HG03521 (cell line): ENCODE results near the gene DNAH17.

Experiments used
- ATAC-seq: cut with Tn5 transposase; IDR thresholded peaks from one replicate; pipeline ENCODE4 v1.9.1; 2021; ENCODE audit warnings: mild to moderate bottlenecking, moderate library complexity; ENCODE audit not compliant: unreplicated experiment

The DNAH17 gene

DNA sequence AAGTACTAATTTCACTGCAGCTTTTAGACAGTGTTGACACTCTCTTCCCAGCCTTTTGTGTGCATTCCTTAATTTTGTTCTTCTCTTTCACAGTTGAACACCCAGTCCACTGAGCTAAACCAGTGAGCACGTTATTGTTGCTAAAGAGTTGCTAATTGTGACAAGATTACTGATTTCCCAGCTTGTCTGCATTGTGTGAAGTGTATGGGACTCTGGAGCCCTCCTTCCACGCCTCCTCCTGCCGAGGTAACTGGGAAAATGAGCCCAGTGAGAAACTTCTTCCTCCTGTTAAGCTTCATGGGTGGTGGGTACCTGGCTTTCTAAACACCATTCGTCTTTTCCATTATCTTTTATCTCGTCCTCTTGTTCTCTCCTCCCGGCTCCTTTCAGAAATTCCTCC is 29.8 kb upstream of the DNAH17 start:
- ATAC-seq = no peak

DNA sequence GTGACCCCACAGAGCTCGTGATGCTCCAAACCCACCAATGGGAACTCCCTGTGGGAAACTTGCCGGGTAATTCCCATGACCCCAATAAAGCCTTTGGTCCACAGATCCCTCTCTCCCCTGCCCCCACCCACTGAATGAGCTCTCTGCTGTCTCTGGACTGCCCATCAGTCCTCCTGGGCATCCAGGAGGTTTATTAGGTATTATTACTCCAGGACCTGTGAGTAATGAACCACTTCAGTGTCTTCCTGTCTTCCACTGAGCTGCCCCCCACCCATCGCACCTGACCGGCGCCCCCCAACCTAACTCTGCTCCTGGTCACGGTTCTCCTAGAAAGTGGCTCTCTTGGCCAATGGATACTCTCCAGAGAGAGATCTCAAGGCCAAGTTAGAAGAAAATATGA is 28.7 kb upstream of the DNAH17 start:
- ATAC-seq = no peak

DNA sequence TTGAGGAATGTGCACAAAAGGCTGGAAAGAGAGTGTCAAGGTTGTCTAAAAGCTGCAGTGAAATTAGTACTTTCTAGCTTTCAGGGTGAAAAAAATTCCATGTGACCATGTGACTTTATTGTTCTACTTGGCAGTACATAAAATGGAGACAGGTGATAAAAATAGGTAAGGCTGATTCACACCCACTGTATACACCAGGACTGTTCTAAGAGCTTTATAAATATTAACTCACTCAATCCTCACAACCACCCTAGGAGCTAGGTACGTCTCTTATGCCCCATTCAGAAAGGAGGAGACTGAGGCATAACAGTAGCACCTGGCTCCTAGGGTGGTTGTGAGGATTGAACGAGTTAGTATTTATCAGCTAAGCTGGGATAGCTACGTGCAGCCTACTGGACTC is 28.2 kb upstream of the DNAH17 start:
- ATAC-seq = no peak

DNA sequence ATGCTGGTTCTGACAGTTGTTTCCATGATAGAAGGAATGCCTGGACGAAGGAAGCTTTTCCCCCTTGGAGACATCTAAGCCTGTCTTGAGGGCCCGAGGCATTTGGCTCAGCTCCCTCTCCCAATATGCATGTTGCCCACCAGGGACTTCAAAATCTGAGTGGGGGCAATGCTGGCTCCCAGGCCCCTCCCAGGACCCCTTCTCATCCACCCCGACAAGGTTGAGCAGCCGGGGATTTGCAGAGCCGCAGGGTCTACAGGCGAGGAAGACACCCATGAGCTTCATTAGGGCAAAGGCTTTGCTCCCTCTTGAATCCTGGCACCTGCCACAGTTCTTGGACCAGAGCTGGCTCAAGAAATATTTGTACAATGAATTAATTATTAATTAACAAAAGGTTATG is 25.1 kb upstream of the DNAH17 start:
- no peak for ATAC-seq

DNA sequence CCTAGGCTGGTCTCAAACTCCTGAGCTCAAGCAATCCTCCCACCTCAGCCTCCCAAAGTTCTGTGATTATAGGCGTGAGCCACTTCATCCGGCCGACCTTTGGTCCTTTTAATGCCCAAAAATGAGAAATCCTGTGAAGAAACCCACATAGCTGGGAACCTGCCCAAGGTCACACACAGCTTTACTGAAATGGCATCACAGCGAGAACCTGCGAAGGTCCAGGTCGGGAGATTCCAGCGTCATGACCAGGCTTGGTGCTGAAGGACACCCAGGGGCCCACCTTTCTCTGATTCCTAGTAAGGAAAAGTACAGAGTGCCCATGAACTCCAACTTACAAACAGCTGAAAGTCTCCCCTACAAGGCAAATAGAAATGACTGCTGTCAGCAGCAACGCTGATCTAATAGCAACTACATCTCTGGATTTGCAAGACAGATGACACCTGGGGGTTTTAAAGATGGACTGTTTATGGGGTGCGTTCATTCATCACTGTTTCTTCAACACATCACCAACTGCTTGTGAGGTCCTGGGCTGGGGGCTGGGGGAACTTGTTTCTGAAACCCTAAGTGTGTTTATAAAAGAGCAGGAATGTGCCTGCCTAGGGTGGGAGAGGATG is 24.5 kb upstream of the DNAH17 start:
- no peak for ATAC-seq

DNA sequence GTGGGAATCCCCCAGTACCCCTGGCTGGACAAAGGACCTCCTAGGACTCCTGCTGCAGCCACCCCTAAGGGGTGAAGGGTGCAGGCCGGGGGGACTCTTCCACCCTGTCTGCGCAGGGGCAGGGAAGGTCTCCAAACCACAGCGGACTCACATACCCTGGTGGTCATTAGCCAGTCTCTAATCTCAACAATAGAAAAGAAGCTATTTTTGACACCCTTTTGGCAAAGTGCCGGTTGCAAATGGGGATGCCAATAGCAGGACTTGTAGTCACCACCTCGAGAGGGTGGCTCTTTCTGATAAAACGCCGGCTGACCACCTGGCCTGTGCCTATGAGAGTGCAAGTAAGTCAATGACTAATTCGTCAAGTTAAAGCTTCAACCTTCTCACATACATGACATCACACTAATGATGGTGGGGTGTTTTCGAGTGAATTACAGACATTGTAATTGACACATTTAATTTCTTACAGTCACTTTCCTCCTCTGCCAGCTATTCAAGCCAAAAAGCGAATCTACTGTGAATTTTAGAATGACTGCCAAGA is 23.1 kb upstream of the DNAH17 start:
- ATAC-seq = no peak

DNA sequence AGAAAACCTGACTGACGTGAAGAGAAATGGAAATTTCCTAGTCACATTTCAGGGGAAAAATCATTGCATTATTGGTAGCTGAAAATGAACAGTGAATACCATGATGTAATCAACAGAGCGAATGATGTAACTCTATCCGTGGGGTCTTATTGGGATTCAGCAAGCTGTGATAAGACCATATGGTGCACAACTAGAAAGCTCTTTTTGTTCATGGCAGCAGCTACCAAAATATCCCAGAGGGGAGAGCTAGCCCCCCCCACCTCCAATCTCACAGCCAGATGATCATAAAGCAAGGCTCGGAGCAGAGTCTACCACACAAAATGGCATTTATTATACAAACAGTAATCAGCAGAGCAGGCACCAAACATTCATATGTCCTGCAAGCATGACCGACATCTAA is 22.2 kb upstream of the DNAH17 start:
- no peak for ATAC-seq

DNA sequence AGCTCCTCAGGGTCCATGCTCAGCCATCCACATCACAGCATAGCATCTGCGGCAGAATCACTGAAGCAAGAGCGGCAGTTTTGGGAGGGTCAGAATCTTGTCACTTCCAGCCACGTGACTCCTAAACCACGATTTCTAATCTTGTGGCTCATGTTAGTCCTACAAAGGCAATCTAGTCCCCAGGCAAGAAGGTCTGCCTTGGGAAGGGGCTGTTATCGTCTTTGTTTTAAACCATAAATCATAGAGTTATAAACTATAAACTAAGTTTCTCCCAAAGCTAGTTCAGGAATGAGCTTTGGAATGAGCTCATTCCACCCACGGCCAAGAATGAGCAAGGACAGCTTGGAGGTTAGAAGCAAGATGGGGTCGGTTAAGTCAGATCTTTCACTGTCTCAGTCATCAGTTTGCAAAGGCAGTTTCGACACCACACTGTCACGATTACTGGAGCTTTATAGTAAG is 20.8 kb upstream of the DNAH17 start:
- ATAC-seq = no peak

DNA sequence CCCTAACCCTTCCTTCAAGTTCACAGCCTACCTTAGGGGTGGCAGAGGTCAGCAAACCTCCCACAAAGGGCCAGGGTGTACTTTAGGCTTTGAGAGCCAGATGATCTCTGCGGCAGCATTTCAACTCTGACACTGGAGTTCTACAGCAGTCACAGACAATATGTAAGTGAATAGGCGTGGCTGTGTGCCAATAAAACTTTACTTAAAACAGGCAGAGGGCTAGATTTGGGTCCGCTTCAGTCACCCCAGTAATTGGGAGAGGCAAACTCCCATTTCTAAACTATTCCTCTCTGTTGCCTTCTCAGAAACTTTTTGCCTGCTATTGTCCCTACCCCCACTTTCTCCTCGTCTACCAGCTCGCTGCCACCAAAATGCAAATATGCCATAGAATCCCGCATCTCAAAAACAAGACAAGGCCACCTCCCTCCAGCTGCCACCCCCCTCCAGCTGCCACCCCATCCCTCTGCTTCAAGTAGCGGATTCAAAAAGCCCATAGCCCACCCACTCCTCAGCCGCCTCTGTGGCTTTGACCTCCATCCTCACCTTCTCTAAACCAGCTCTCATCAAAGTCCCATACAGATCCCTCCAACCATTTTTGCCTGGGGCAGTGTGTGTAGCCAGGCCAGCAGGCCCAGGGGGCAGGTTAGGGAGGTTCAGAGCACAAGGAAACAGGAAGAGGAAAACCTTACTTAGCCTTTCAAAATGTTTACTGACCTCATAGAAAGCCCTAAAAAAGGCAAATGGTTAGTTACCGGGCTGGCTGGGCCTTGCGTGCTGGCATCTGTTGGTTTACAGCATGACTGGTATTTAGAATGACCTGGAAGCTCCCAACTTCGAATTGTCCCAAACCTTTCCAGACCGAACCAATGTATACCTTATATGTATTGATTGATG is 19.9 kb upstream of the DNAH17 start:
- no peak for ATAC-seq

DNA sequence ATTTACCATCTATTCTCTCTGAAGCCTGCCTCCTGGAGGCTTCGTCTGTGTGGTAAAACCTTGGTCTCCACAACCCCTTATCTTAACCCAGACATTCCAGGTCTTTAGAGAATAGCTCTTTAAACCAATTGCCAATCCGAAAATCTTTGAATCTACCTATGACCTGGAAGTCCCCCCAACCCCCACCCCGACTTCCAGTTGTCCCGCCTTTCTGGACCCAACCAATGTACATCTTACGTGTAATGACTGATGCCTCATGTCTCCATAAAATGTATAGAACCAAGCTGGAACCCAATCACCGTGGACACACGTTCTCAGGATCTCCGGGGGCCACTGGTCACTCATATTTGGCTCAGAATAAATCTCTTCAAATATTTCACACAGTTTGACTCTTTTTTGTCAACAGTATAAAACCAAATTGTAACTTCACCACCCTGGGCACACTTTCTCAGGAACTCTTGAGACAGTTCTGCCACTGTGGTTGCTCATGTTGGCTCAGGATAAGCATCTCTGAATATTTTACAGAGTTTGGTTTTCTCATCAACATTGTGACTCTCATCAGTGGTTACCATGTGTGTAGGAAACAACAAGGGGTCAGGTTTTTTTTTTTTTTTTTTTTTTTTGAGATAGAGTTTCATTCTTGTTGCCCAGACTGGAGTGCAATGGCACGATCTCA is 18.1 kb upstream of the DNAH17 start:
- no peak for ATAC-seq

DNA sequence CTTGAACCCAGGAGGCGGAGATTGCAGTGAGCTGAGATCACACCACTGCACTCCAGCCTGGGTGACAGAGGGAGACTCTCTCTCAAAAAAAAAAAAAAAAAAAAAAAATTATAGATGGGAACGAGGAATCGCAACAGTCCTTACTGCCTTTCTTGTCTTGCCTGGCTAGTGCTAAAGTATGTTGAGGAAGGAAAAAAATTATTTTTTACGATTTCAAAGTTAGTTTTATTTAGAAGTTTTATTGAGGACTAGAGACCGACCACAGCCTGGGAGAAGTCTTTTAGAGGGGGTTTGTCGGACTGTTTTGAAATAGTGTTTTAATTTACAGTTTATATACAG is 15.8 kb upstream of the DNAH17 start:
- no peak for ATAC-seq

DNA sequence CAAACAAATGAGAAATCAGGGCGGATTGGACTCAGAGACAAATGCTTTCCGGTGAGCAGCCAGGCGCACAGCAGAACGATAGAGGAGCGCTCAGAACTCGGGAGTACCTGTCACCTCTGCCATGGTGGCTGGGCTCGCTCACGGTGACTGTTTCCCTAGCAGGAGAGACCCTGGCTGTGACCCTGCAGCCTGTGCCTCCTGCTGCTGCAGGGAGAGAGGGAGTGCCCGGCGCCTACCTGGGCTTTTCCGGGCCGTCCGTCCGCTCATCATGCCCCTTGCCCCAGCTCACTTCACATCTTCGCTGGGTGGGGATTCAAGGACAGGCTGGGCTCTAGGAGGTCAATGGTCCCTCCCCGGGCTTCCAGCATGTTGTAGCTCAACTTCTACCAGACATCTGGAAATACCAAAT is 14.1 kb upstream of the DNAH17 start:
- no peak for ATAC-seq

DNA sequence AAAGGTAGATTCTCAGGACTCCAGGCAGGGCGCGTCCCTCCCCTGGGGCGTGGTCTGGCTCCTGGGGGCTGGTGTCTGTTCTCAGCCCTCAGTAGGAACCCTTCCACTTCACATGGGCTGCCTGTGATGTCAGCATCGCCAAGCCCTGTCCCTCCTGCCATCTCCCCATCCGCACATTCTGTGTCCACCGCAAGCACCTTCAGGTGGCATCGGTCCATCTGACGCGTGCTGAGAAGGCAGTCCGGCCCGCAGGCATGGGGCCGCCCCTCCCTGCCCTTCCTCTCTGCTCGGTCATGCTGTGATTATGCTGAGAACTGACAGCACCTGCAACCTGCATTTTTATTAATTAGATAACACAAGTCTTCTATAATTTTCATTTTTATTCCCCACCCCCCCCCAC is 12.7 kb upstream of the DNAH17 start:
- ATAC-seq = no peak

DNA sequence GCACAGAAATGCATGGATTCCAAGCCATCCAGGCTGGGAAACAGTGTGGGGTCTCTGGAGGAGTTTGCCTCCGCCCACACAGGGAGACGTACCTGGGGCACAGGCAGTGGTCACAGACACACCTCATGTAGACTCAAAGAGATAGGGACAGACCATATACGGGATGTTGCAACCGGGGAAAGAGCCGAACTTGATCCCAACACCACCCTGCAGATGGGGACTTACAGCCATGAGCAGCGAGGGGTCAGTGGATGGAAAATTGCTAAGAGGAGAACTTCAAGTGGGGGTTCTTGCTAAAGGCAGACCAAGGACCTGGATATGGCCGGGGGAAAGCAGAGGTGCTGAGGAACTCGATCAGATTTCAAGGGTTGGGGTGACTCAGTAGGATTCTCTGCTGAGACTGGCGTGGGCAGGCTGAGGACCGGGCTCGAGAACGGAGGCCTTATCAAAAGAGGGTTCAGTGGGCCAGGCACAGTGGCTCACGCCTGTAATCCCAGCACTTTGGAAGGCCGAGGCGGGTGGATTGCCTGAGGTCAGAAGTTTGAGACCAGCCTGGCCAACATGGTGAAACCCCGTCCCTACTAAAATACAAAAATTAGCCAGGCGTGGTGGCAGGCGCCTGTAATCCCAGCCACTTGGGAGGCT is 12.0 kb upstream of the DNAH17 start:
- ATAC-seq = no peak

DNA sequence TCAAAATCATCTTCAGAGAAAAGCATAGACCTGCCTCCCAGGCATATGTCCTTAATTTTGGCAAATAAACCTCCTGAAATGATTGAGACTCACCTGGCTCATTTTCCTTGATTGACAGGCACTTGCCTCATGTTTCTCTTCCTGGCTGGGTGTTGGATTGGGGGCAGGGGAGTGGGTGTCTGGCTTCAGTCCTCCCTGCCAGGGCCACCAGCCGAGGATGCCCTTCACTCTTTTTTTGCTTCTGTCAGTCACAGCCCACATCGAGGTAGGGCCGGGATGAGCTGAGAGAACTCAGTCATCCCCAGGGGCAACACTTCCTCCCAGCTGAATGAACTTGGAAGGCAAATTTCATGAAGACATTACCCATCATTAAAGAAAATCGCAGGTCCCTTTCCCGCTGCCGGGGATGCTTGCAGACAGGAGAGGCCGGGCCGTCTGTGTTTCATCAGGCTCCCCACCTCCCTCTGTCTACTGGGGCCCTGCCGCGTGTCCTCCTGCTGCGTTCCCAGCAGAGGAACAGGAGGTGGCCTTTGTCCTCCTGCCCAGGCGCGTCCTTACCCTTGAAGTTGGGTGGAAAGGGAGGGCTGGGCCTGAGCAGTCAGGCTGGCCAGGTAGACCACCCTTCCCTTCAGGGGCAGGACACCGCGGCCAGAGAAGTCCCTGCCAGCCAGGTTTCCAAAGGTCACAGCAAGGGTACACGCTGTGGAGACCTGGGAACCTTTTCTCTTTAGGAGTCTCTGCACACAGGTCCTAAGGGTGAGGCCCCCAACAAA is 11.2 kb upstream of the DNAH17 start:
- no peak for ATAC-seq

DNA sequence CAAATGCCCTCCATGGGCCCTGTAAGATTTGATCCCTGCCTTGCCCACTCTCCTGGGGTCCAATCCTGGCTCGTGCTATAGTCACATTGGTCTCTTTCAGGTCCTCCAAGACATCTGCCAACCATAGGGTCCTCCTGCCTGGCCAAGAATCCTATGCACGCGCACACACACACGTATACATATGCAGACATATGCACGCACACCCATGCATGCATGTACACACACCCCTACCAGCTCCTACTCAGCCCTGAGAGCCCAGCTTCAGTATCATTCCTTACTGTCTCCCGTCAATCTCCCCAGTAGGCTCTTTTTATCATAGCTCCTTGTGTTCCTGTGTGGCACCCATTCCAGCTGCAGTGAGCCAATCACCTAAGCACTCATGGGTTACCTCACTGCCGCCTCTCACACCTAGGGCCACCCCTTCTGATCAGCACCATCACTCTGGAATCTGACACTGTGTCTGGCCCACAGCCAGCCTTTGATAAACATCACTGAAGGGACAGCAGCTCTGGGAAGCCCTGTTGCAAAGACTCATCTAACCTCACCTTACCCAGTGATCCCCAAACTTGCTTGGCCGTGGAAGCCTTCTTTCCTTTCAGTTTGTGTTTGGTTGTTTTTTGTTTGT is 7.9 kb upstream of the DNAH17 start:
- no peak for ATAC-seq

DNA sequence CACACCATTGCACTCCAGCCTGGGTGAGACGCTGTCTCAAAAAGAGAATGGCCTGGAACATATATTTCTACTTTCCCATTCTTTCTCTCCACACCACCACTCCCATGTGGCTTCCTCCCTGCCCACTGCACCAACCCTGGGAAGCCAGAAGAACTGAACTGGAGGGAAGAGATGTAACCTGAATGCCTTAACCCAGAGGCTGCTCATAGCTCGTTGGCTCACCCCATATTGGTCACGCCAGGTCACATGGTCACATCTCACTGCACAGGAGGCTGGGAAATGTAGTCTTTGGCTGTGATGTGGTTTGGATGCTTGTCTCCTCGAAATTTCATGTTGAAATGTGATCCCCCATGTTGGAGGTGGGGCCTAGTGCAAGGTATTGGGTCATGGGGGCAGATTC is 5.9 kb upstream of the DNAH17 start:
- ATAC-seq = no peak

DNA sequence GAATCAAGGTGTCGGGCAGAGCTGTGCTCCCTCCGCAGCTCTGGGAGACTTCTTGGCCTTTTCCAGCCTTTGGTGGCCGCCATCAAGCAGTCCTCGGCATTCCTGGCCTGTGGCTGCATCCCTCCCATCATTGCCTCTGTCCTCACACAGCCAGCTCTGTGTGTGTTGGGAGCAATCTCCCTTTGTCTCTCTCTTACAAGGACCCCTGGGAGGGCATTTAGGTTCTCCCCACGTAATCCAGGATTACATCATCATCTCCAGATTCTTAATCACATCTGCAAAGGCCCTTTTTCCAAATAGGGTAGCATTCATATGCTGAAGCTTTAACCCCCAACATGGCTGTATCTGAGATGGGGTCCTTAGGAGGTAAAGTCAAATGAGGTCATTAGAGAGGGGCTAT is 4.1 kb upstream of the DNAH17 start:
- no peak for ATAC-seq

DNA sequence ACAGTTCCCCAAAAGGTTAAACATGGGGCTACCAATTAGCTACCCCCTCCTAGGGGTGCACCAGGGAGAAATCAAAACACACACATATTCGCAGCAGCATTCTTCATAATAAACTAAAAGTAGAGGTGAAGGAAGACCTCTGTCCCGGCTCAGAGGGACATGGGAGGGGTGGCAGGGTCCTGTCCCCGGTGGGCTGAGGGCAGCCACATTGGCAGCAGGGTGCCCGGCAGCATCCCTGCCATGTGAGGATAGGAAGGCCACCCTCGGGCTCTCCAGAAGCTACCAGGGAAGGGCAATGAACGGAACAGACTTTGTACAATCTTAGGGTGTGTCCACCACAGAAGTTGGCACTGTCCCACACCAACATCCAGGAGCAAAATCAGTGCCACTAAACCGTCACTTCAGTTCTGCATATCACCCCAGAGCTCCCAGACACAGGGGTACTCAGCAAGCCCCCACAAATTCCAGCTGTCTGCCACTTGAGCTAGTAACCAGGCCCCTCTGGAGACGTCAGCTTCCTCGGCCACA is 3.1 kb upstream of the DNAH17 start:
- ATAC-seq = no peak
